Muscle layer of colon (tissue), 2 donors: ENCODE results near the gene NIP7.

Experiments used
- H3K27ac ChIP-seq: one replicate; pipeline ENCODE4 v1.7.0; 2013; ENCODE audit warnings: low read depth, mild to moderate bottlenecking, low read length, moderate library complexity
- H3K27me3 ChIP-seq, 2 donors: one replicate each; pipeline ENCODE4 v1.7.0; 2013; ENCODE audit warnings: low read length in 2 of 2, mild to moderate bottlenecking in 2 of 2; ENCODE audit not compliant: insufficient read depth in 2 of 2, control insufficient read depth in 1 of 2
- H3K36me3 ChIP-seq: one replicate; pipeline ENCODE4 v1.7.0; 2013; ENCODE audit warnings: mild to moderate bottlenecking, low read length; ENCODE audit not compliant: insufficient read depth
- H3K4me1 ChIP-seq: one replicate; pipeline ENCODE4 v1.7.0; 2013; ENCODE audit warnings: mild to moderate bottlenecking, low read length; ENCODE audit not compliant: insufficient read depth
- H3K4me3 ChIP-seq, 2 donors: one replicate each; pipeline ENCODE4 v1.7.0; 2013; ENCODE audit warnings: low read length in 2 of 2, low read depth in 1 of 2, mild to moderate bottlenecking in 1 of 2, moderate library complexity in 1 of 2
- H3K9ac ChIP-seq: one replicate; pipeline ENCODE4 v1.7.0; 2013; ENCODE audit warnings: low read length
- H3K9me3 ChIP-seq: one replicate; pipeline ENCODE4 v1.7.0; 2013; ENCODE audit warnings: mild to moderate bottlenecking, low read length
- donor health status: abdominal sarcoma.
- donor health status: Adenocarcinoma of cecum.

Gene NIP7

DNA sequence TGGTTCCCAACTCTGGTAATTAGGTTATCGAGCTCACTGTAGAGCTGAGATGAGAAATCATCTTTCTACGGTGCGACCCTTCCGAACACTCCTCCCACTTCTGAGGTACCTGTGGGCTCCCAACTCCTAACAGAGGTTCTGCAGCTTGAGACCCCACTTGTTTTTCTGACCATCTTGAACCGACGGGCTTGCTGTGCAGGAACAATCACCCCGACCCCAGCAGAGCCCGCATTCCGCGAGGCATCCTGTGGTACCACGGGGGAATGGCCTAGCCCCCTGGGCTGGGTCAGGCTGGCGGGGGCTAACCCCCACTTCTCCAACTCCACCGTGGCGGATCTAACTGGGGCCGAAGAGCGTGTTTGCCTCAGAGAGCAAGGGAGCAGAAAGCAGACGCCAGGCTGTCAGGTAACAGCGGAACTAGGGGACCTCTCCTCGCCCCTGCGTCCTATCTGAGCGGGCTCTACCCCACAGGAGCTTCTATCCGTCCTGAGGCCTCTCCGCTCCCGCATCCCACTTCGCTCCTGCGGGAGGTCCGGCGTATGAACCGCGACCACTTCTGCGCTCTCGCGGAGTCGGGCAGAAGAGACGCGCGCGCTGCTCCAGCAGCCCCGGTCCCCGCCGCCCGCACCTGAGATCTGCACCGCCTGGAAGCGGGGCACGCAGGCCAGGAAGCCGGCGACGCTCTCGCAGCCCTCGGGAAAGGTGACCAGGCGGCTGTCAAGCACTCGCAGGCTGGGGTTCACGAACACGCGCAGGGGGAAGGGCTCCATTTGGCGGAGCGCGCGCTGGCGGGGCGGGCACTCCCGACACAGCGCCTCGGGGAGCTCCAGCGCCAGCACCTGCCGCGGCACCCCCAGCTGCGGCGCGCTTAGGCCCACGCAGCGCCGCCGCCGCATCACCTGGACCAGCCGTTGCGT lies 9.9 kb upstream of the NIP7 start:
- Histone ChIP-seq H3K9ac (no peak overlapping the region), H3K4me3 (peak overlapping the region; percentile 77 to 79), H3K9me3 (no peaks in the 10 kb centered on the region), H3K27ac (peak overlapping the region; percentile 40), H3K27me3 (no peaks in the 10 kb centered on the region), H3K4me1 (peaks cover 37% of the 10 kb centered on the region), H3K36me3 (peaks cover 50% of the 10 kb centered on the region)

DNA sequence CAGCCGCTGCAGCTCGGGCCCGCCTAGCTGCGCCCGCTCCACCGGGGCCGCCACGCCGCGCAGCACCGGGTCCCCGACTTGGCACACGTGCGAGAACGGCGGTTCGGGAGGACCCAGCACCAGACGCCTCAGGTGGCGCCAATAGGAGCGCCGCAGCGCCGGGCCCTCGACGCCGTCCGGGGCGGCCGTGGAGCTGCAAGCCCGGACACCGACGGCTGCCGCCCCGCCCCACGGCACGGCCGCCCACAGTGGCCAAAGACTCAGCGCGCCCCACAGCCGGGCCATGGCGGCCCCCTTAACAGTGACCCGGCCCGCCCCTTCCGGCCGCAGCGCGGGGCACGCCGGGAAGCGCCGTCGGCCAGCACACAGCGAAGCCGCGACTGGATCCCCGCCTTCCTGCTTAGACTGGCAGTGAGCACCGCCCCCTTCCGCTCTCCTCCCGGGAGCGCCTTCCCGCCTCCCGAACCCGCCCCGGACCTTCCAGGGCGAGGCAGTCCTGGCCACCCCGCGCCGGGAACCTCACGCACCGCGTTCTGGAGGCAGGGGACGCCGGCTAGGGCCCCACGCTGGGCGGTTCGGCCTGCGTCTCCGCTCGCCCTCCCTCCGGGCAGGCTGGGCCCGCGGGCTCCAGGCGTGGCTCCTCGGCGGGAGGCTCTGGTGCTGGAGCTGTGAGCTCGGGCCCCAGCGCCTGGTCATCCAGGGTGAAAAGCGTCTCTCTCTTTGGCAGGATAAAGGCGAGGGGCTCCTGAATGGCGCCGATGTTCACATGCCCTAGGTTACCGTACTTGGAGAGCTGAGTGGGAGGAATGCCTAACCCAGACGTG lies 9.1 kb upstream of the NIP7 start, which contains the start of gene PDF:
TSS of gene PDF (minus strand) at position 303 of the 824 bp plus-strand sequence. CDS start at position 285, 18 bp downstream.
- no peaks in the 10 kb centered on the region for H3K9me3 ChIP-seq
- peaks cover 37% of the 10 kb centered on the region for H3K4me1 ChIP-seq
- H3K36me3 ChIP-seq: peaks cover 53% of the 10 kb centered on the region

GRCh38 chr16:69334696-69335095 lies 4.9 kb upstream of the NIP7 start:
- peaks cover 26% of the 10 kb centered on the region for H3K4me1 ChIP-seq
- no peaks in the 10 kb centered on the region for H3K9me3 ChIP-seq
- H3K36me3 ChIP-seq: peaks cover 45% of the 10 kb centered on the region
- no peaks in the 10 kb centered on the region for H3K27me3 ChIP-seq
- no peak overlapping the region for H3K4me3 ChIP-seq
- H3K27ac ChIP-seq: no peak overlapping the region
- no peak overlapping the region for H3K9ac ChIP-seq

More for the DNA sequence above, 9.1 kb upstream of the NIP7 start, which contains the start of gene PDF:
- H3K27me3 ChIP-seq: no peaks in the 10 kb centered on the region
- peak within 1 kb of the TSS; percentile 77 to 79 for H3K4me3 ChIP-seq
- peak within 1 kb of the TSS; percentile 98 for H3K27ac ChIP-seq
- H3K9ac ChIP-seq: peak within 1 kb of the TSS; percentile 46

DNA sequence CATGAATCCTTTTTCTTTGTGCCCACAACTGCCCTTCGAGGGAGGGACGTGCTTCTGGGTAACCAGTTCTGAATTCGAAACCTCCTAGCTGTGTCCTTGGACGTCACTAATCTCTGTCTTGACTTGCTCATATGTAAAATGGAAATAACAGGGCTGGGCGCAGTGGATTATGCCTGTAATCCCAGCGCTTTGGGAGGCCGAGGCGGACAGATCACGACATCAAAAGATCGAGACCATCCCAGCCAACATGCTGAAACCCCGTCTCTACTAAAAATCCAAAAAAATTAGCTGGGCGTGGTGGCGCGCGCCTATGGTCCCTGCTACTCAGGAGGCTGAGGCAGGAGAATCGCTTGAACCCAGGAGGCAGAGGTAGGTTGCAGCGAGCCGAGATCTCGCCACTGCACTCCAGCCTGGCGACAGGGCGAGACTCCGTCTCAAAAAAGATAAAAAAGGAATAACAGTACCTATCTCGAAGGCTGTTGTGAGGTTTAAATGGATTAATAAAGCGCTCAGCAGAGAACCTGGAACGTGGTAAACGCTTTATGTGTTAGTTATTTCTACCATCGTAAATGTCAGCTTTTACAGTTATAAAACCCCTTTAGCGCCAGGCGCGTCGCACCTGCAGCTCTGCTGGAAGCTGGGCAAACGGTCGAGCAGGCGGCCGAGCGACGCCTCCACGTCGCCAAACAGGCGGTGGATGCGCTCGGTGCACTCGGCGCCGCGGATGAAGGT lies 849 bp upstream of the NIP7 start:
- H3K9me3 ChIP-seq: no peaks in the 10 kb centered on the region
- peaks cover 40% of the 10 kb centered on the region for H3K36me3 ChIP-seq
- peak overlapping the region; percentile 69 for H3K9ac ChIP-seq
- H3K27ac ChIP-seq: peak overlapping the region; percentile 96
- peak overlapping the region; percentile 80 to 84 for H3K4me3 ChIP-seq
- peaks cover 22% of the 10 kb centered on the region for H3K4me1 ChIP-seq
- H3K27me3 ChIP-seq: no peaks in the 10 kb centered on the region

- Histone ChIP-seq H3K27me3 (no peaks in the 10 kb centered on the region), H3K4me1 (peaks cover 20% of the 10 kb centered on the region), H3K9me3 (no peaks in the 10 kb centered on the region), H3K27ac (peak overlapping the region; percentile 96), H3K4me3 (peak overlapping the region; percentile 80 to 84), H3K36me3 (peaks cover 30% of the 10 kb centered on the region), H3K9ac (peak overlapping the region; percentile 69)
Observed at GRCh38 chr16:69340095-69340644, 598 bp downstream of the NIP7 start.

DNA sequence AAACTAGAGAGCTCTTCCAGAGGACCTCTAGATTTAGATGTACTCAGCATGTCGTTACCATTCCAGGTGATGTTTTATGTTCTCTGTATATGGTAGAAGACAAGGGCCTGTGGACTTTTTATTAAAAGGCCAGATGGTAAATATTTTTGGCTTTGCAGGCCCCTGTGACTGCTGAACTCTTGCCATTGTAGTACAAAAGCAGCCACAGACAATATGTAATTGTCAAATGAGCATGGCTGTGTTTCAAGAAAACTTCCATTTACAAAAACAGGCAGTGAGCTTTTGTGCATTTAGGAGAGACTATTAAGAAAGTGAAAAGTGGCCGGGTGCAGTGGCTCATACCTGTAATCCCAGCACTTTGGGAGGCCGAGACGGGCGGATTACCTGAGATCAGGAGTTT lies 4.6 kb downstream of the NIP7 start:
- peaks cover 19% of the 10 kb centered on the region for H3K36me3 ChIP-seq
- no peak overlapping the region for H3K4me3 ChIP-seq
- no peak overlapping the region for H3K27ac ChIP-seq
- H3K9ac ChIP-seq: no peak overlapping the region
- no peaks in the 10 kb centered on the region for H3K27me3 ChIP-seq
- H3K4me1 ChIP-seq: peaks cover 9% of the 10 kb centered on the region
- no peaks in the 10 kb centered on the region for H3K9me3 ChIP-seq

GRCh38 chr16:69345923-69346322 lies 6.4 kb downstream of the NIP7 start:
- Histone ChIP-seq H3K9me3 (no peaks in the 10 kb centered on the region), H3K36me3 (peaks cover 25% of the 10 kb centered on the region), H3K27ac (no peak overlapping the region), H3K4me3 (no peak overlapping the region), H3K27me3 (no peaks in the 10 kb centered on the region), H3K9ac (no peak overlapping the region), H3K4me1 (peaks cover under 1% of the 10 kb centered on the region)

DNA sequence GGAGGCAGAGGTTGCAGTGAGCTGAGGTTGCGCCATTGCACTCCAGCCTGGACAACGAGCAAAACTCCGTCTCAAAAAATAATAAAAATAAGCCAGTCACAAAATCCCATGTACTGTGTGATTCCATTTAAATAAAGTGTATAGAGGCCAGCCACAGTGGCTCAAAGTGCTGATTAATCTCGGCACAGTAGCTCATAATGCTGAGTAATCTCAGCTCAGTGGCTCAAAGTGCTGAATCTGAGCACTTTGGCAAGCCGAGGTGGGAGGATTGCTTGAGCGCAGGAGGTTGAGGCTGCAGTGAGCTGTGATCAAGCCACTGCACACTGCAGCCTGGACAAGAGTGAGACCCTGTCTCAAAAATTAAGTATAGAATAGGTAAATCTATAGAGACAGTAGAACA lies 7.1 kb downstream of the NIP7 start:
- no peaks in the 10 kb centered on the region for H3K27me3 ChIP-seq
- no peak overlapping the region for H3K4me3 ChIP-seq
- no peak overlapping the region for H3K9ac ChIP-seq
- peaks cover 18% of the 10 kb centered on the region for H3K36me3 ChIP-seq
- no peak overlapping the region for H3K27ac ChIP-seq
- H3K4me1 ChIP-seq: no peaks in the 10 kb centered on the region
- H3K9me3 ChIP-seq: no peaks in the 10 kb centered on the region

GRCh38 chr16:69348222-69348621 lies 8.7 kb downstream of the NIP7 start:
- Histone ChIP-seq H3K27ac (no peak overlapping the region), H3K9ac (no peak overlapping the region), H3K9me3 (no peaks in the 10 kb centered on the region), H3K4me3 (no peak overlapping the region), H3K4me1 (no peaks in the 10 kb centered on the region), H3K36me3 (peaks cover 17% of the 10 kb centered on the region), H3K27me3 (no peaks in the 10 kb centered on the region)

GRCh38 chr16:69349536-69349935 lies 10.0 kb downstream of the NIP7 start:
- Histone ChIP-seq H3K4me3 (no peak overlapping the region), H3K4me1 (no peaks in the 10 kb centered on the region)

More at GRCh38 chr16:69349536-69349935, 10.0 kb downstream of the NIP7 start:
- H3K27ac ChIP-seq: no peak overlapping the region
- H3K36me3 ChIP-seq: peaks cover 13% of the 10 kb centered on the region
- H3K9ac ChIP-seq: no peak overlapping the region
- no peaks in the 10 kb centered on the region for H3K9me3 ChIP-seq
- no peaks in the 10 kb centered on the region for H3K27me3 ChIP-seq
